ENCODE measurements around the gene SYCN. TPM values are rescaled to one million over a fixed set of nuclear protein-coding genes. Genes with fewer than 3 reads are reported as not detected.

Gene SYCN
- total RNA-seq, 2 experiments from 2014 or later = not detected

DNA sequence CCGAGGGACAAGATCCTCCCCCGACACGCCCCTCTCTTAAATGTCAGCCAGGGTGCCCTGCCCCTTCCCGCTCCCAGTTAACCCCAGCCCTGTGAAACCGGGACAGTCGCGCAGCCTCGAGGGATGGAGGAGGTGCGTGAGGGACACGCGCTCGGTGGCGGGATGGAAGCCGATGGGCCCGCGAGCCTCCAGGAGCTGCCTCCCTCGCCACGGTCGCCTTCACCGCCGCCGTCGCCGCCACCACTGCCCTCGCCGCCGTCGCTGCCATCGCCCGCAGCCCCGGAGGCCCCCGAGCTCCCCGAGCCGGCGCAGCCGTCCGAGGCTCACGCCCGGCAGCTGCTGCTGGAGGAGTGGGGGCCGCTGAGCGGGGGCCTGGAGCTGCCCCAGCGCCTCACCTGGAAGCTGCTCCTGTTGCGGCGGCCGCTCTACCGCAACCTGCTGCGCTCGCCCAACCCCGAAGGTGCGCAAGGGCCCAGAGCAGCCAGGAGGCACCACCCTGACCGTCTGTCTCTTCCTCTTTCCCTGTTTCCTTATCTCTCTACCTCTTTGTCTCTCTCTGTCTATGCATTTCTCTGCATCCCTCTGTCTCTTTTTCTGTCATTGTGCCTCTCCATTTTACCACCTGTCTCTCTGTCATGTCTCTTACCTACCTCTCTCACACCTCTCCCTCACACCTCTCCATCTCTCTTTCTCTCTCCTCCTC lies 7.1 kb downstream of the SYCN start, which contains the start of gene NCCRP1:
TSS of gene NCCRP1 (plus strand) at position 105 of the 703 bp plus-strand sequence. CDS start at position 124, 19 bp downstream.
- Mint-ChIP-seq H3K9me3 (no peaks in the 10 kb centered on the region), H3K27me3 (peaks cover 62% of the 10 kb centered on the region), H3K27ac (no peak within 1 kb of the TSS), H3K4me3 (no peak within 1 kb of the TSS), H3K36me3 (ENCODE audit: low read depth) (no peaks in the 10 kb centered on the region), H3K4me1 (peaks cover 8% of the 10 kb centered on the region)
- DNase-seq = no peak
- CTCF ChIA-PET = no interaction called here
- POLR2A ChIA-PET = no interaction called here

DNA sequence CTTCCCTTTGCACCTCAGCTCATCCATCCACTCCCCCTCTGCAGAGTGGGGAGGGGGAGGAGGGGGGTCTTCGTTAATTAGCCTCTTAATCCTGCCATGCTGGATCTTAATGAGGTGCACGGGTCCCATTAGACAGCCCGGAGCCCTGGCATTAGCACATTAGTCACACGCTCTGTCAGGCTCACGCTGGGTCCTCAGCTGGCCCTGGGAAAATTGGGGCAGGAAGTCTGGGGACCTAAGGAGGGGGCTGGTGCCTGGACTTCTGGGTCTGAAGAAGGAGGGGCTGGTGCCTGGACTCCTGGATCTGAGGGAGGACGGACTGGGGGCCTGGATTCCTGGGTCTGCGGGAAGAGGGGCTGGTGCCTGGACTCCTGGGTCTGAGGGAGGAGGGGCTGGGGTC lies 7.7 kb downstream of the SYCN start:
- Mint-ChIP-seq H3K4me3 (no peak overlapping the region), H3K4me1 (peaks cover 8% of the 10 kb centered on the region), H3K36me3 (ENCODE audit: low read depth) (no peaks in the 10 kb centered on the region), H3K27ac (no peak overlapping the region), H3K27me3 (peaks cover 59% of the 10 kb centered on the region), H3K9me3 (no peaks in the 10 kb centered on the region)
- POLR2A ChIA-PET = no interaction called here
- CTCF ChIA-PET = no interaction called here
- DNase-seq = no peak

DNA sequence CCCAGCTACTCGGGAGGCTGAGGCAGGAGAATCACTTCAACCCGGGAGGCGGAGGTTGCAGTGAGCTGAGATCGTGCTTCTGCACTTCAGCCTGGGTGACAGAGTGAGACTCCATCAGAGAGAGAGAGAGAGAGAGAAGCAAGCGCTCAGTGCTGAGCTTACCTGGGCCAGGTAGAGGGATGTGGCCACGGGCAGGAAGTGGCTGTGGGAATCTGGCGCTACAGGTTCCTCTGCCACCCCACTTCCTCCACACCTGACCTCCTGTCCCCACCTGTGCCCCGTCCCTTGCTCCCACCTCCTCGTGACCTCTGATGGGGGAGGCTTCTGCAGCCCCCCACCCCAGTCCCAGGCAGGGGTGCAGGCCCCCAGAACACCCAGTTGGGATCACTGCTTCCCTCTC lies 8.3 kb downstream of the SYCN start:
- POLR2A ChIA-PET = no interaction called here
- H3K9me3 Mint-ChIP-seq = no peaks in the 10 kb centered on the region
- DNase-seq = no peak
- peaks cover 8% of the 10 kb centered on the region for H3K4me1 Mint-ChIP-seq
- no peaks in the 10 kb centered on the region for H3K36me3 Mint-ChIP-seq (ENCODE audit: low read depth)
- CTCF ChIA-PET = no interaction called here
- peaks cover 55% of the 10 kb centered on the region for H3K27me3 Mint-ChIP-seq
- H3K4me3 Mint-ChIP-seq = no peak overlapping the region
- no peak overlapping the region for H3K27ac Mint-ChIP-seq

DNA sequence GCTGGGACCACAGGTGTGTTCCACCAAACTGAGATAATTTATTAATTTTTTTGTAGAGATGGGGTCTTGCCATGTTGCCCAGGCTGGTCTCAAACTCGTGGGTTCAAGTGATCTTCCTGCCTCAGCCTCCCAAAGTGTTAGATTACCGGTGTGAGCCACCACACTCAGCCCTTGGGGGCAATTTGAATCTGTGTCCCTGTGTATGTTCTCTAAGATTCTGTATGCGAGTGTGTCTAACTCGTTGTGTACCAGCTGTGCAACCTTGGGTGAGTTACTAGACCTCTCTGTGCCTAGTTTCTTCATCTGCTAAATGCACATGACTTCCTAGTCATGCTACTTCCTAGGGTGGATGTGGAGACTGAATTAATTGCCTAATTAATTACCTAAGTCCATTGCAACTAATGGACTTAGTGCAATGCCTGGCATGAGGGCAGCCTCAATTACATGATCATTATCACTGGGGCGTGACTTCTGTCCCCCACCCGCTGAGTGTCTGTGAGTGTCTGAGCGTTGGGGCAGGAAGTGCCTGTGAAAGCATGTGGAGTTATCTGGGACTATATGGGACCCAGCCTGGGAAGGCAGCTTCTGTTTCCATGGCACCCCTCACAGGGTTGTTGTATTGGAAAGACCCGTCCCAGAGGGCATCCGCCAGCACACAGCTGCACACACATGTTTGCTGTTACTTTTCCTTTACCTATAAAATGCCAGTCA lies 9.1 kb downstream of the SYCN start:
- CTCF ChIA-PET = no interaction called here
- H3K36me3 Mint-ChIP-seq (ENCODE audit: low read depth) = no peaks in the 10 kb centered on the region
- H3K9me3 Mint-ChIP-seq = no peaks in the 10 kb centered on the region
- no peak overlapping the region for H3K4me3 Mint-ChIP-seq
- H3K27ac Mint-ChIP-seq = no peak overlapping the region
- H3K27me3 Mint-ChIP-seq = peaks cover 53% of the 10 kb centered on the region
- POLR2A ChIA-PET = no interaction called here
- no peak for DNase-seq
- H3K4me1 Mint-ChIP-seq = peaks cover 8% of the 10 kb centered on the region

DNA sequence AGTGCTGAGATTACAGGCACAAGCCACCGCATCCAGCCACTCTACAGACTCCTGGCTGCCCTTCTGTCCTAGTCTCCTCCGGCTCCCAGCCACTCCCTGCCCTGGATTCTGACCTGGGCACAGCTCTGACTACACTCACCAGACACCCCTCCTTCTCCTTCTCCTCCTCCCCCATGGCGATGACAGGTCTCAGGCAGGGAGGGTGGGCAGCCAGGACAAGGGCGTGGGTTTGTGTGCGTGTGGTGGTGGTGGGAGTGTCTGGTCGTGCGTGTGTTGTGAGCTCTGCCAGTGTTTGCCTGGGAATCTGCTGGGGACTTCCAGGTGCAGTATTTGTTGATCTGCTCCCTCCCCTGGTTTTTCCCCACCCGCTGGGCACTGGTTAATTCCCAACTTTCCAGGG lies 10.3 kb downstream of the SYCN start:
- Mint-ChIP-seq H3K27me3 (peaks cover 52% of the 10 kb centered on the region), H3K36me3 (ENCODE audit: low read depth) (no peaks in the 10 kb centered on the region), H3K4me1 (peaks cover 8% of the 10 kb centered on the region), H3K27ac (no peak overlapping the region), H3K9me3 (no peaks in the 10 kb centered on the region), H3K4me3 (no peak overlapping the region)
- POLR2A ChIA-PET = no interaction called here
- DNase-seq = no peak
- CTCF ChIA-PET = no interaction called here

DNA sequence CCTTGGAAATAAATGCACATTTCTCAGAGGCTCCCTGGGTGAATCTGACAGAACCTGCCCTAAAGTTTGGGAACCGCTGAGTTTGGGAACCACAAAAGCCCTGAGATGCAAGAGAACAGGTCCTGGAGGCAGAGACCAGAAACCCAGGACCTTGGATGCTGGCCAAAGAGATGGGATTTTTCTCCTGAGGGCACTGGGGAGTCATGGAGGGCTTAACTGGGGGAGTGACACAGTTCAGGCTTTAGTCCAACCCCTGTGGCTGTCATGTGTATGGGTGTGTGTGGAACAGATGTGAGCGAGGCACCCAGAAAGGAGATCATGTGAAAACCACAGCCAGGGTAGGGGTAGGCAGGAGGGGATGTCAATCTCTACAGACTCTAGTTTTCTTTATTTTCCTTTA lies 11.2 kb downstream of the SYCN start:
- H3K9me3 Mint-ChIP-seq = no peaks in the 10 kb centered on the region
- POLR2A ChIA-PET = no interaction called here
- peaks cover 8% of the 10 kb centered on the region for H3K4me1 Mint-ChIP-seq
- H3K4me3 Mint-ChIP-seq = no peak overlapping the region
- CTCF ChIA-PET = interaction anchor here (1.7 kb wide), 1 partner anchor 70 kb away, joined by 3 read pairs; no protein-coding TSS in a partner anchor
- H3K27me3 Mint-ChIP-seq = peaks cover 43% of the 10 kb centered on the region
- DNase-seq = no peak
- H3K36me3 Mint-ChIP-seq (ENCODE audit: low read depth) = no peaks in the 10 kb centered on the region
- H3K27ac Mint-ChIP-seq = no peak overlapping the region

DNA sequence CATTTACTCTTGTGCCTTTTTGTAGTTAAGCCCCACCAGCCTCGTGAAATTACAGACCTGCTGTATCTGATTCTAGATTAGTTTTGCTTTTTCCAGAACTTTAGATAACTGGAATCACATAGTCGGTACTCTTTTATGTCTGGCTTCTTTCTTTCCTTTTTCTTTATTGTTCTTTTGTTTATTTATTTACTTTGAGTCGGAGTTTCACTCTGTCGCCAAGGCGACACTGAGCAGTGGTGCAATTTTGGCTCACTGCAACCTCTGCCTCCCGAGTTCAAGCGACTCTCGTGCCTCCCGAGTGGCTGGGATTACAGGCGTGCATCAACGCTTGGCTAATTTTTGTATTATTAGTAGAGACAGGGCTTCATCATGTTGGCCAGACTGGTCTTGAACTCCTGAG lies 13.3 kb downstream of the SYCN start:
- Mint-ChIP-seq H3K36me3 (ENCODE audit: low read depth) (no peaks in the 10 kb centered on the region), H3K4me1 (no peaks in the 10 kb centered on the region), H3K9me3 (no peaks in the 10 kb centered on the region), H3K27ac (no peak overlapping the region), H3K27me3 (peaks cover 26% of the 10 kb centered on the region), H3K4me3 (no peak overlapping the region)
- no peak for DNase-seq
- POLR2A ChIA-PET = no interaction called here
- CTCF ChIA-PET = no interaction called here

DNA sequence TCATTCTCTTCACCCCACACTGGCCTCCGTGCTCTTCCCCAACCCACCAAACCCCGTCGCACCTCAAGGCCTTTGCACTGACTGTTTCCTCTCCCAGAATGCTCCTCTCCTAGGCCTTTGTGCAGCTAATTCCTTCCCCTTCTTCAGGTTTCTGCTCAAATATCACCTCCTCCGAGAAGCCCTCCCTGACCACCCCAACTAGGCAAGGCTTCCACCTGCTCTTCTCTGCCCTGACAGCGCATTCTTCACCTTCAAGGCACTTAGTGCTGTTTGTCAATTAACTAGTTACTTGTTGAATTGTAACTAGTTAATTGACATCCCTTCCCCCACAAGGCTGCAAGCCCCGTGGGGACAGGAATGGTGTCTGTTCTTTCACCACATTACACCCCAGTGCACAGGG lies 15.1 kb downstream of the SYCN start:
- CTCF ChIA-PET = no interaction called here
- H3K4me1 Mint-ChIP-seq = no peaks in the 10 kb centered on the region
- H3K4me3 Mint-ChIP-seq = no peak overlapping the region
- POLR2A ChIA-PET = no interaction called here
- no peak for DNase-seq
- H3K36me3 Mint-ChIP-seq (ENCODE audit: low read depth) = no peaks in the 10 kb centered on the region
- no peak overlapping the region for H3K27ac Mint-ChIP-seq
- H3K27me3 Mint-ChIP-seq = peaks cover 14% of the 10 kb centered on the region
- no peaks in the 10 kb centered on the region for H3K9me3 Mint-ChIP-seq

DNA sequence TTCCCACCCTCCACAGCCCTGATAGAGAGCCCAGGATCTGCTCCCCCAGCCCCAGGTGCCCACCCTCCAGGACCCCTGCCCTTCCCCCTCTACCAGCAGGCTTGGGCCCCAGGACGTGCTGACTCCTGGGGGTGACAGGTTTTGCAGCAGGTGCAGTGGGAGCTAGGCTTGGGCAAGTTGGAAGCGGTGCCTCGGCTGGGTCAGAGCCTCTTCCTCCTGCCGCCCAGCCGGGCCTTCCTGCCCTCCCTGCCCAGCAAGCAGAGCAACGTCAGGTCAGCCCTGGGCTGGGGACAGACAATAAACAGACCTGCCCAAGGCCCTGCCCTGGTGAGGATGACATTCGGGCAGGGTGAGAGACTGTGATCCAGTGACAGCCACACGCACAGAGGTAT lies 16.5 kb downstream of the SYCN start:
- ChIA-PET POLR2A (no interaction called here), CTCF (interaction anchor here (0.6 to 1.5 kb wide), 4 partner anchors 61 to 286 kb away, joined by 3 to 7 read pairs (median 4); no protein-coding TSS in a partner anchor)
- Mint-ChIP-seq H3K27ac (no peak overlapping the region), H3K27me3 (peaks cover 9% of the 10 kb centered on the region), H3K4me1 (no peaks in the 10 kb centered on the region), H3K9me3 (no peaks in the 10 kb centered on the region), H3K4me3 (no peak overlapping the region), H3K36me3 (ENCODE audit: low read depth) (no peaks in the 10 kb centered on the region)
- DNase-seq = no peak

DNA sequence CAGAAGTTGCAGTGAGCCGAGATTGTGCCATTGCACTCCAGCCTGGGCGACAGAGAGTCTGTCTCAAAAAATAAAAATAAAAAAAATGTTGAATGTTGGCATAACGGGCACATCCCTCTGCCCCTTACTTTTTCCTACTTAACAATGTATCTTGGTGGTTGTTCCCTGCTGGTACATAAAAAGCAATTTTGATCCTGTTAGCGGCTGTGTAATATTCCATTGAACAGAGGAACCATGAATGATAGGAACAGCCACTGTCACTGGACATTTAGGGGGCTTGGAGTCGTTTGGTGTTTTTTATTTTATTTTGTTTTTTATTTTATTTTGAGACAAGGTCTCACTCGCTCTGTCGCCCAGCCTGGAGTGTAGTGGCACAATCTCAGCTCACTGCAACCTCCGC lies 17.7 kb downstream of the SYCN start:
- ChIA-PET POLR2A (no interaction called here), CTCF (interaction anchor here (0.7 to 1.5 kb wide), 6 partner anchors 36 to 135 kb away, joined by 3 to 7 read pairs (median 4); no protein-coding TSS in a partner anchor)
- no peaks in the 10 kb centered on the region for H3K9me3 Mint-ChIP-seq
- H3K27me3 Mint-ChIP-seq = peaks cover 7% of the 10 kb centered on the region
- DNase-seq = no peak
- H3K4me1 Mint-ChIP-seq = no peaks in the 10 kb centered on the region
- H3K27ac Mint-ChIP-seq = no peak overlapping the region
- H3K4me3 Mint-ChIP-seq = no peak overlapping the region
- no peaks in the 10 kb centered on the region for H3K36me3 Mint-ChIP-seq (ENCODE audit: low read depth)

DNA sequence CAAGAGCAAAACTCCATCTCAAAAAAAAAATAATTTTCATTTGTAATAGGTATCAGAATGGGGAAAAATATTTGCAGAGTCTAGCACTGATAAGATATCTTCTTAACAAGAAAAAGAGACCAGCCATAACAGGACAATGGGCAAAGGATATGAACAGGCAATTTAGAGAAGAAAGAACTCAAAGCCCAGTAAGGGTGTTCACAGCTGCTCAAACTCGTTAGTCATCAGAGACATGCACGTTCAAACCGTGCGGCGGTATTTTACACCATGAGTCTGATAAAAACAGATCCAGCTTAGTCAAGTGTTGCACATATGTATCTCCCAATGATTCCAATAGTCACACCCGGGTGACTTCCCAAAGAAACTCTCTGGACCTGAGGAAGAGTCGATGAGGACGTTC lies 21.0 kb downstream of the SYCN start:
- H3K36me3 Mint-ChIP-seq (ENCODE audit: low read depth) = no peaks in the 10 kb centered on the region
- H3K4me1 Mint-ChIP-seq = no peaks in the 10 kb centered on the region
- no peak overlapping the region for H3K27ac Mint-ChIP-seq
- H3K27me3 Mint-ChIP-seq = no peaks in the 10 kb centered on the region
- DNase-seq = no peak
- no peaks in the 10 kb centered on the region for H3K9me3 Mint-ChIP-seq
- ChIA-PET POLR2A (no interaction called here), CTCF (interaction anchor here (0.6 kb wide), 1 partner anchor 106 kb away, joined by 3 read pairs; no protein-coding TSS in a partner anchor)
- no peak overlapping the region for H3K4me3 Mint-ChIP-seq

DNA sequence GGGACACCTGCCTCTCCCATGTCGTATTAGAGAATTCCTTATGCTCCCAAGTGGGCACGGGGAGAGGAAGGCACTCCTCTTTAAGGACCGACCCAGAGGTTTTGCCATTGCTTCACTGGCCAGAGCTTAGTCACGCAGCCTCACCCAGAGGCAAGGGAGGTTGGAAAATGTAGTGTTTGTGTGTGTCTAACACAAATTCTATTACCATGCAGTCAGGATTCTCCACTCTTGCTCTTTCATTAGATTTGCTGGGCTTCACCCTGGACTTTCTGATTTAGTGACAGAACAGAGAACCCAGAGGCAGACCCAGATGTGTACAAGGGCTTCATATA lies 21.9 kb downstream of the SYCN start:
- Mint-ChIP-seq H3K4me1 (no peaks in the 10 kb centered on the region), H3K27ac (no peak overlapping the region), H3K27me3 (no peaks in the 10 kb centered on the region), H3K36me3 (ENCODE audit: low read depth) (no peaks in the 10 kb centered on the region), H3K4me3 (no peak overlapping the region), H3K9me3 (no peaks in the 10 kb centered on the region)
- ChIA-PET CTCF (no interaction called here), POLR2A (no interaction called here)
- DNase-seq = no peak

DNA sequence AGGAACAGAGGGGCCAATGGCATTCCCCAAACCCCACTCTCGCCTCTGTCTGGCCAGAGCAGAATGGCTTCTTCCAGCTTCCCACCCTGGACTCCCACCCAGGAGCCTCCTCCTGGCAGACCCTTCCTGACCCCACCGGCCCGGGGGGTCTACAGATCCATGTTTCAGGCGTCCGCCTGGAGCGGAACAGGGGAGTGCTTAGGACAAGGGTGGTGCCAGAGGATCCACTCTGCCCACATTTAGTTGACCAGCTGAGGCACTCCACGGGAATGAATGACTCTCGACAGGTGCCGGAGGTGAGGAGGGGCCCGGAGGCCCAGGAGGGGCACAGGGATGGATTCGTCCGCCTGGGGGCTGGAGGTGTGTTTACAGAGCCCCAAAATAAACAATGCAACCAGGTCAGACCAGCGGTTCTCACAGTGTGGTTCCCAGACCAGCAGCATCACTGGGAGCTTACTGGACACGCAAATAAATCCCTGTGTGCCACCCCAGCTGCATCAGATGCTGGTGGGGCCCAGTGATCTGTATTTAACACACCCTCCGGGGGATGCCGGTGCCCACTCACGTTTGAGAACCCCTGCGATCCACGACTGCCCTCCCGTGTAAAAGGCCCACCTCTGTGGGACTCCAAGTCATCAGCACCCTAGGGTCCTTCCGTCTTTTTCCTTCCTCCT lies 22.4 kb downstream of the SYCN start:
- Mint-ChIP-seq H3K4me1 (no peaks in the 10 kb centered on the region), H3K27ac (no peak overlapping the region), H3K9me3 (no peaks in the 10 kb centered on the region), H3K4me3 (no peak overlapping the region), H3K36me3 (ENCODE audit: low read depth) (no peaks in the 10 kb centered on the region), H3K27me3 (no peaks in the 10 kb centered on the region)
- no peak for DNase-seq
- CTCF ChIA-PET = no interaction called here
- POLR2A ChIA-PET = no interaction called here

Data from activated CD4-positive, alpha-beta memory T cell treated with anti-CD3 and anti-CD28 coated beads, Interleukin-2, amount 10 ng/mL, durations not matched to agents 7 days and 5 days (primary cell).